GM18505 (cell line): Measurements from ENCODE around the gene CHPF2.

Experiments used
- ATAC-seq: cut with Tn5 transposase; IDR thresholded peaks from one replicate; pipeline ENCODE4 v1.9.1; 2021; ENCODE audit not compliant: unreplicated experiment
- POLR2A ChIP-seq: IDR thresholded peaks from 4 replicates; pipeline ENCODE4 v1.6.1; 2011; ENCODE audit warnings: borderline replicate concordance; ENCODE audit not compliant: insufficient read depth, insufficient read length; ENCODE audit errors: extremely low read depth

CHPF2 gene

DNA sequence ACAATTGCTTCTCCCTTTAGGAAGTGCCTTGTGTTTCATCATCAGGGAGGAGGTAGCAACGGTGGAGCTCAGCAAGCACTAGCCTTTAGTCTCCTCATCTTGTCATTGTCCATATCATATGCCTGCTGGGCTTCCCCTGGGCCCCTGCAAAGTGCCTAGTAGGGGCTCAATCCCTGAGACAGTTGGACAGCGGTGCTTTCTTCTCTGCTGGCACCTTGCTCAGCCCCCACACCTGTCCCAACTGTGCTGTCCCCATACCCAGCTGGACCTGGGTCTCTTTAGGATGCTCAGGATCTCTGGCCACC lies 10.7 kb downstream of the CHPF2 start:
- no peak for ATAC-seq
- no peak for TF ChIP-seq POLR2A

DNA sequence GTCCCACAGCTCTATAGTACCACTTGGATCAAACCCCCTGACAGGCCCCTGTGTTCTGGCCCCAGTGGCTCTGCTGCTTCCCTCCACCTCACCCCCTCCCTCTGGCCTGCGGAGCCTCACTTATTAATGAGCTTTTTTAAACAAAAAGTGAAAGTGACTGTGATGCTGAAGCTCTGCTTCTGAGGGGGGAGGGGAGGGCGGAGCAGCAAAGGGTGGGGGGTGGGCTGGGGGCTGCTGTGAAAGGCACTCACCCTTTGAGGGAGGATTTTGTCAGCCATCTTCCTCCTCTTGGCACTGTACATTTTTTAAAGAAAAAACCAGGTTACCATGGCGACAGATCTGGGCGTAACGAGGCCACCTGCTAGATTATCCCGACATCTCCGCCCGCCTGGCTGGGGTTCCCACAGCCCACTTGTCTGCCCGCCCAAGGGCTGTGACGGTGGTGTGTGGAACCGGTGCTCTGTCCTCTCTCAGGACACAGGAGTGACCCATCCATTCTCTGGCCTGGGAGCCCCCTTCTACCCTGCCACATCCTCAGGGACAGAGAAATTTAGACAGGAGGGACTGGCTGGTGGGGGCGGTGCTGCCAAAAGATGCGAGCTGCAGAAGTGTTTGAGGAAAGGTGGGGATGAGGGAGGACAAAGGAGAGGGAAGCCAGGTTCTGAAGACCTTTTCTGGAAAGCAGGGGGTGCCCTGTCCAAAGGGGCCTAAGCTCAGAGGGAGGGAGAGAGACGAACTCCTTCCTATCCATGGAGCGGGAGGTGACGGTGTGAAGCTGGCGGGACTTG lies 11.3 kb downstream of the CHPF2 start:
- TF ChIP-seq POLR2A: no peak
- no peak for ATAC-seq

DNA sequence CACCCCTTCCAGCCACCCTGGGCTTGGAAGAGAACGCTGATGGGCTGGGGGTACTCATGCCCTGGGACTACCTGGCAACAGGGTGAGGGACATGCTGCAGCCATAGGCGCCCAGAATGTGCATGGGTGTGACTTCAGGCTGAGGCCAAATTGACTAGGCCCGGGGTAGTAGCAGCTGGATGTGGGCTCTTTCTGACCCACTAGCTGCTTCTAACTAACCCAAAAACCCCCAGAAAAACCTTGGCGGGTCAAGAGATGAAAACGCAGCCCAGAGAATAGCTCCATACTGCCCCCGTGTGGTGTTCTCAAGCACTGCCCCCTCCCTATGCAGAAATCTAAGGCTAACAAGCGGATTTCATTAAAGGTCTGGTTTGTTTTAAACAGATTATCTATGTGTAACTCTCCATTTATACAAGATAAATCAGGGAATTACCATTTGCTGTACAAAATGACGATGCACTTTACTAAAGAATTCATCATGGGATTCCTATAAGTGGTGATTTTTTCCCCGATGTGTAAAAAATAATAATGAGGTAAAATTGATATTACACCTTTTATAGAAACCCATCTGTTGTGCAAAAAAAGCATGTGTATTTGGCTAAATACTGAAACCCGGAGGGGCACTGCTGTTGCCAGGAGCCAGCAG lies 12.0 kb downstream of the CHPF2 start:
- no peak for TF ChIP-seq POLR2A
- no peak for ATAC-seq

DNA sequence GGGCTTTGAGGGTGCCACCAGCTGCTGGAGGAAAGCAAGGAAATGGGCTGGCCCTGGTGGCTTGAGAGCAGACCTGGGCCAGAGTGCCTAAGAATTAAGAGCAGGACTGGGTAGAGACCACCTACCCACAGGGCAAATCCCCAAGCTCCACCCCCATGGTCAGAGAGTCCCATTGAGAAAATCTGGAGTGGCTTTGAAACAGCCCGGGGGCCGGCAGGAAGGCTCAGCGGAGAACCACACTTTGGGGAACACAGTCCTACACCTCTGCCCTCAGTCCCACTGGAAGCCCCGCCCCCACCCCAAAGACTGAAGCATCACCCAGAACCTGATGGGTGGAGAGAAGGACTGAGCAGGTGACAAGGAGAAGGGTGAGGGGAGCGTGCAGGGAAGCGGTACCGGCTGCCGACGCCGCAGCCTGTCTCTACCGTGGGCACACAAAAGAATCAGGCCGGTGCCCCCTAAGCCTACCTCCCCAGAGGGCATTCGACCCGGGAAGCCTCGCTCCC lies 12.6 kb downstream of the CHPF2 start:
- TF ChIP-seq POLR2A: no peak
- no peak for ATAC-seq

DNA sequence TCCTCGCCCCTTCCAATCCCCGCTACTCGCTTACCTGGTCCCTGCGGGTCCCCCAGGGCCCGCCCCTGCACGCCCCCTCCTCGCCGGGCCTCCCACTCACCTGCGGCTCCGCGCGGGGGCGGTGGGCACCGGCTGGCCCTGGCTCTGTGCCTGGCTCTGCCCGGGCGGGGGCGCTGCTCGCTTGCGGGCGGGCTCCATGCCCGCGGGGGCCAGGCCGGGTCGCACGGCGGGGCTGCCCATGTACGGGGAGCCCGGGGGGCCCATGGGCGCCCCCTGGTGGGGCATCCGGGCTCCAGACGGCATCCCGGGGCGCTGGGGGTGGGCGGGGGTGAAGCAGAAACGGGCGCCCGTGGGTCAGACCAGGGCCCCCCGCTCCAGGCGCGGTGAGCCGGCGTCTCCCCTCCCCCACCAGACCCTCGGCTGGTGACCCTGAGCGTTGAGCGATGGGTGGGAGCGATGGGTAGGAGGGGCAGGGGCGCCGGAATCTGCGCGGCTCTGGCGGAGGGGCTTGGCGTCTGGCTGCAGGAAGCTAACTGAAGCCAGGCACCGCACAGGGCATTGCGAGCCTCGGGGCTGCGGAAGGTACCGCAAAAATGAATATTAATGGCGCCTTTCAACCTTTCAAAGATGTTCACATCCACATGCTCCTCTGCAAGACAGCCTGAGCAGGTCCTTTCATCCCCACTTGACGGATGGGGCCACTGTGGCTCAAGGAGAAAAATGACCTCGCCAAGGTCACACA lies 13.2 kb downstream of the CHPF2 start:
- peak; percentile 46 for ATAC-seq
- TF ChIP-seq POLR2A: no peak

DNA sequence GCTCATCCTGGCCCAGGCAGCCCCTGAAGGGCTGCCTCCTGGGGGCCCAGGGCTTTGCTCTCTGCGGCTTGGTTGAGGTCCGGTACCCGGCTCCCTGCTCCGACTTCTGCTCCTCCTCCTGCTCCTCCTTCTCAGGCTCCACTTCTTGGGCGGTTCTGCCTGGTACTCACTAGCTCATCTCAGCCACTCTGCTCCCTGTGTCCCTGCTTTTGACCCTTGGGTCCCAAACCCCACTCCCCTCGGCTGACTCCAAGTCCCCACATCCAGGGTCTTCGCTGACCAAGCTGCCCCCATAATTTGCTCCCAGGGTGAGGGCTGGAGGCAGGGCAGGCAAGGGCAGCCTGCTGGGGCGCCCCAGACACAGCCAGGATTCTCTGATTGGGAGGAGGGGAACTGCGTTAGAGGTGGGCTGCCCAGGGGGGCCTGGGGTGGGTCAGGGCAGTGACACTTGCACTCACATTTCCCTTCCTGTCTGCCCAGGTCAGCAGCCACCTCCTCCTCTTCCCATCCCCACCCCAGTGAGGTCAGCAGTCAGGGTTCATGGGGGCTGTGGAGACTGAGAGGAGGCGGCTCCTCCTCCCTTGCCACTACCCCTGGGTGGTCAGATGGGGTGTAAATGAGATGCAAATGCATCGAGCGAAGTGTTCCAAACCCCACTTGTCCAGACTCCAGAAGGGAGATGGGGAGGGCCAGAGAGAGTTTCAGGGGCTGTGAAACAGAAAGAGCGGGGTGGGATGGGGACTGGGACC lies 14.0 kb downstream of the CHPF2 start:
- ATAC-seq: no peak

DNA sequence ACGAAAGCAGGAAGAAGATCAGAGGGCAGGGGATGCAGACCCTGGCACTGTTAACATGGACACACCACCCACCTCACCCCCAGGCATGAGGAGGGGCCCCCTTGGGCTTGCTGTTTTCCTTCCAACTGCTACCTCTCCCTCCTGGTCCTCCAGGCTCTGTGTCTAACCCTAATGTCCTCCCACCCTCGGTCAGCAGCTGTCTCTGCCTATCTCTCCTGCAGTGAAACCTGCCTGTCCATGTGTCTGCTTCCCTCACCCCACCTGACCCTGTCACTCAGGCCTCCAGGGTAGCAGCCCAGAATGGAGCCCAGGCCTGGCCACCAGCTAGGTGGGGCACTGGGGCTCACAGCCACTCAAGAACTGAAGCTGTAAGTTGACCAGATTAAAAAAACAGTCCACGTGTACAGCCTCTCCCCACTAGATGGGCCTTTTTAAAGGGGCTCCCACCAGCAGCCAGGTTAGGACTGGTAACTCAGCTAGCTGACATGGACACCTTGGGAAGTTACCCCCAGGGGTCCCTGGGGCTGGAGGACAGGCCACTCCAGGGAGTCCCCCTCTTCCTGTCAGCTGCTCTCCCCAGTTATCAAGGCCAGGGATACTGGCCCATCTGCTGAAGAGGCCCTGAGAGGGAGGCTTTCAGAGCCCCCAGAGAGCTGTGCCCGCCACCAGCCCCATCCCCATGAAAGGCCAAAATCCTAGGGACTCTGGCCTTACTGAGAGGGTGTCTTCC lies 14.7 kb downstream of the CHPF2 start:
- no peak for ATAC-seq
- no peak for TF ChIP-seq POLR2A

More for the DNA sequence above, 14.0 kb downstream of the CHPF2 start:
- TF ChIP-seq POLR2A: no peak

DNA sequence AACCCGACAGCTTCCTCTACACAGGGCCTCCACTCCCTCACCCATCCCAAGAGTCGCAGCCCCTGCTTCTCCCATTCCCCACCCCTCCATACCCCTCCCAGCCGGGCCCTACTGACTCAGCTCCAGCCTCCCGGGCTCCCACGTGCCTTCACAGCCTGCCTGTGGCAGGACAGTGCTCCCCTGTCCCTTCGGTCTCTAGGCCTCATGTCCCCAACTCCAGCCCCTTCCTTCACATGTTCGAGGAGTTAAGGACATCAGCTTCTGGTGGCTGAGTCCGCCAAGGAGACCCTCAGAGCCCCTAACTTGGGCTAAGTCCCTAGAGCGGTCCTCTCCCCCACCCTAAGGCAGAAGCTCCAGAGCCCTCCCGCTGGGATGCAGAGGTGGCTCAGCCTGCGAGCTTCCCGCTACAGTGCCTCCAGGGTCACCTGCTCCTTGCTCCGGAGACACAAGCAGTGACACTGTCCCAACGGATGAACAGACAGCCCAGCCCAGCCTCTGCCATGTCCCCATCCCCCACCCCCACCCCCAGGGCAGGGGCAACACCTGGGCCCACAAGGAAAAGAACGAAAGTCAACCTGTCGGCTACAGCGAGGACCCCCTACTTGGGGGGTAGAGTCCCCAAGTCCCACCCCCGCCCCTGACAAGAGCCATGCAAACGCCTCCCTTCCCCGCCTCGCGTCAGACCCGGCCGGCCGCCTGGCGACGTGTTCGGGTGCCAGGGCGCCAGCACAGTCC lies 15.5 kb downstream of the CHPF2 start:
- ATAC-seq: no peak
- TF ChIP-seq POLR2A: no peak

DNA sequence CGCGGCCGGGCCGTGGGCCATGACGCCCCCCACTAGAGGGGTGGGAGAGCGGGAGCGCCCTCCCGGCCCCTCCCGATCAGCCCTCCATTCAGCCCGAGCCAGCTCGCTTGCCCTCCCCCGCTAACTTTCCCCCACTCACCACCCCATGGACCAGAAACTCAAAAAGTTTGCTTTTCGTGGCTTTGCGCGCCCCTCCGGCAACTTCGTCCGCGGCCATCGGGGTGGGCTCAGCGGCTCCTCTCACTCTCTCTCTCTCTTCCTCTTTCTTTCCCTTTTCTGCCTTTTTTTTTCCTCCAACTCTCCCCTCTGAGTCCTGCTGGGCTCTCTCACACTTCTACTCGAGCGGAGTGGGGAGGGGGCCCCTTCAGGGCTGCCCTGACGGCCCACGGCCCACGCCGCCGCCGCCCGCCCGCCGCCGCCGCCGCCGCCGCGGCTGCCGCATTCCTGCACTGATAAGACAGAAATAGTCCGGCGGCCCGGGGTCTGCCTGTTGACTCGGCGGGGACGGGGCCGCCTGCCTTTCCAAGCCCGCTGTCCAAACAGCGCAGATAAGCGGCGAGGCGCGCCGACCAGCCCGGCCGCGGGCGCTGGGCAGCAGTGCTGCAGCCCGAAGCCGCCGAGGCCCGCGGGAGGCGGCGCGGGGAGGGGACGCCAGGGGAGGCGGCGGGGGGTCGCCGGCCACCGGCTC lies 16.2 kb downstream of the CHPF2 start, which contains the start of gene SMARCD3:
Gene SMARCD3 (minus strand): TSS at position 349 of the 688 bp plus-strand sequence. CDS start 132 bp downstream, at position 217.
- TF ChIP-seq POLR2A: no peak
- no peak for ATAC-seq

DNA sequence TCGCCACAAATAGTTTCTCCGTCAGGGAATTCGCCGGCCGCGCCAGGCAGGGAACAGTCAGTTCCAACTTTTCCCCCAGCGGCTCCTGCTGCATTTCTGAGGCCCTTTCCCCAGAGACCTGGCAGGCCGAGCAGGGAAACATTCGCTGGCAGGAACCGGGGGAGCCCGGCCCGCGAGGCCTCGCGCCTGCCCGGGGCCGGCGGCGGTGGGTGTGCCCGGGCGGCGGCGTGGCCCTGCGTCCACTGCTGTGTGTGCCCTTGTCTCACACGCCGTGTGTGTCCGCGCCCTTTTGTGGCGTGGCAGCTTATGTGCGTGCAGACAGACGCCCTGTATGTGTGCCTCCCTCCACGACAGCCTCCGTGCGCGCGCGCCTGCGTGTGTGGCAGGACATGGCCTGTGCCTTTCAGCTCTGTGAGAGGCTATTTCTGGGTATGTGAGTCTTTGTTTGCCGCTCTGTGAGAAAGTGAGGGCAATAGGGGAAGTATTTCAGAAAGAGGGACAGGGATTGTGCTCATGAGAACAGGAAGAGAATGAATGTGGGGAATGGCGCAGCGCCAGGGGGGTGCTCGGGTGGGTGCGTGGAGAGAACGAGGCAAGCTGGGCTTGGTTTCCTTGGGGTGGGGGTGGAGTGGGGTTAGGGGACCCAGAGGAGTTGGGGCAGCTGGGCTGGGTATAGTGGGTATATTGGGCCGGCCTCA lies 16.9 kb downstream of the CHPF2 start:
- no peak for TF ChIP-seq POLR2A
- no peak for ATAC-seq

DNA sequence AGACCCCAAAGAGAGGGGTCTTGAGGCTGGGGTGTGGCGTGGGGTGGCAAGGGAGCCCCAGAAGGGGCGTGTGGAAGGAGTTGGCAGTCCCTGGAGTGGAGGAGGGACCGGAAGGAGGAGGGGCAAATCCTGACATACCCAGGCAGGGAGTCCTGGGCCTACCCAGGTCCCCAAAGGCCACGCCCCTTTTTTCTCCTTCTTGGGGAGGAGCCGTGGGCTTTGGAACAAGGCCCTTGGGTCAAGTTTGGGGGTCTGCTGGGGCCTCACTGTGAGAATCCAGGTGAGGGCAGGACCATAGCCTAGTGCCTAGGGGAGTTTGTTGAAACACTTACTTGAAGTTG lies 17.4 kb downstream of the CHPF2 start:
- no peak for ATAC-seq
- TF ChIP-seq POLR2A: no peak
